M059J (cell line): ENCODE data around the gene IMPACT. TPM values are rescaled to one million over a fixed set of nuclear protein-coding genes. Genes with fewer than 3 reads are reported as not detected.
A peak's percentile ranks its signal among the peaks of the same experiment; 100 is the strongest.

ENCODE experiments used
- DNase-seq: peaks from one replicate; pipeline ENCODE4 v3.0.0-alpha.2; 2012; ENCODE audit warnings: low read depth
- total RNA-seq: library from RNA; depleted of rRNA; stranded (reverse); fragments of >200 nt; shearing (Covaris generic); gene quantifications from 2 replicates; pipeline ENCODE4 v1.2.3, GENCODE V29; 2014; rRNA removed

IMPACT gene
- total RNA-seq, result 16.5 and 24.3 TPM in 2 replicates

DNA sequence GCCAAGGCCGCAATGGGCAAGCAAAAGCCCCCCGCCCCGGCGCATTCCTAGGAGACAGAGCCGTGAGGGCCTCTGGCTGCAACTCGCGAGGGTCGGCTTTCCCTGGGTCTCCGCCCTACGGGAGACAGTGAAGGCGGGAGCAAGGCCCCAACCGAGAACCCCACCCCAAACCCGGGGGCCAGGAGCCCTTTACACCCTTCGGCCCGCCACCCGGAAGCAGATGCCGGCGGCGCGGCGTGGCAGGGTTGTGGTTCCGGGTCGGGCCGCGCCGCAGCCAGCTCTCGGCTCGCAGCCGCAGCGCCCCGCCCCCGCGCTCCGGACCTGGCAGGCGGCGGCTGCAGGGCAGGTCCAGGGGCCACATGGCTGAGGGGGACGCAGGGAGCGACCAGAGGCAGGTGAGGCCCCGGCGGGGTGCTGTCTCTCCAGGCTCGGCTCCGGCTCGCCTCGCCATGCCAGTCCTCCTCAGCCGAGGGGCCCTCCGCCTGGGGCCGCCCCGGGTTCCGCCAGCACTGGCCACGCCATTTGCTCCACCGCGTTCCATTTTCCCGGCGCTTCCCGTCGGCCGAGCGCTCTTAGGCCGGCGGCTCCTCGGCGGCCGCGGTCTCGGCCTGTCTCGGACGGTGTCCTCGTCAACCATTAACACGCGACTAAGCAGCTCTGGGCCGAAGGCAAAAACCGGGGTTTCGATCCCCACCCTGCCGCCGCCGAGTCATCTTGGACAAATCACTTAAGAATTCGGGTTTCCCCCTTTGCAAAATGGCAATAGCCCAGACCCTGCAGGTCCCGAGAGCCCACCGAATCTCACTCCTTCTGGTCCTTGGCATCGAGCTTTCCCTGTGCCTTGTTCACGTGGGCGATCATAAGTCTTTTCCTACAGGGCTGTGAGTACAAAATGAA, at the start of gene IMPACT:
IMPACT (plus strand) TSS at position 273 of the 897 bp plus-strand sequence; CDS start at position 360, 87 bp downstream.
- peak; percentile 82 for DNase-seq

GRCh38 chr18:24378598-24378997, 47.9 kb upstream of the IMPACT start:
- DNase-seq, result no peak

- no peak for DNase-seq
Measured at GRCh38 chr18:24380163-24380747, 46.2 kb upstream of the IMPACT start.

GRCh38 chr18:24381126-24381525, 45.3 kb upstream of the IMPACT start:
- no peak for DNase-seq

- no peak for DNase-seq
Measured at GRCh38 chr18:24386681-24387080, 39.8 kb upstream of the IMPACT start.

DNA sequence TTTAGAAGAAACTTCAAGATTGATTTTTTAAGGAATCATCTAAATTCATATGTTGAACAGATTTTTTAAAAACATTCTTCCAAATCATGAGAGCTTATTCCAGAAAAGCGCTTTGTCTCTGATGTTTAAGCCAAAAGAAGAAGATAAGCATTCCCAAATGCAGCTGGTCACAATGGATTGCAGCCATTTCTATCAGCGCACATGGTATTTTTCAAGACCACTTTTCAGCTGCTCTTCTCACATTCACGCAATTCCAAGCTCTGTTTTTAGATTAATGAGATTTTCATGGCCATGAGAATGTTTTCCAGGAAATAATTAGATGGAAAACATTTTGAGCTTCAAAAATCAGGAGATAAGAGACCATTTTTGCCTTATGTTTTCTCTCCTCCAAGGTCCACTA, 37.5 kb upstream of the IMPACT start:
- DNase-seq, result no peak

DNA sequence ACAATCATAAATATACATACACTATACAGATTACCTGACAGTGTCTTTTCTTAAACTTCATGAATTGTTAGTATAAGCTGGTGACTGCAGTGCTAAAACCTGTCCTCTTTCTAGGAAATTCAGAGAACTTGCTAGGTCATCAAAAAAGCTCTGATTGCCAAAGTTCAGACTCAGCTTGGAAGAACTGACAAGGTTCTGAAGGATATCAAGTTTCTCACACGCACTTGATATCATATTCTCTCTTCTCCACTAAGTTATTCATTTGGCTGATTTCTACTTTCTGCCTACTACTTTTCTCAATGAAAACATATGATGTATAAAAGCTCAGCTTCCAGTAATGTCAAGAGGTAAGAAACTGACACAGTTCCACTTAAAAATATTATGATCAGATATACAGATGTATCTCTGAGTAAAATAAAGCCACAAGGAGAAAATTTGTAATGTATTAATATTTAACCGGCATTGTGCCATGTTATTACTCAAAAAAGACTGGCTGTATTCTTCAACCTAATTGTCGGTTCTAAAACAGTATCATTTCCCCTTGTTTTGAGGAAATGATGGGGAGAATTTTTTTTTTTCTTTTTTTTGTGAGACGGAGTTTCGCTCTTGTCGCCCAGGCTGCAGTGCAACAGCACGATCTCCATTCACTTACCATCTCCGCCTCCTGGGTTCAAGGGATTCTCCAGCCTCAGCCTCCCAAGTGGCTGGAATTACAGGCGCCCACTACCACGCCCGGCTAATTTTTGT, 31.2 kb upstream of the IMPACT start:
- peak; percentile 14 for DNase-seq

GRCh38 chr18:24396082-24396633, 30.3 kb upstream of the IMPACT start:
- DNase-seq, result no peak

DNA sequence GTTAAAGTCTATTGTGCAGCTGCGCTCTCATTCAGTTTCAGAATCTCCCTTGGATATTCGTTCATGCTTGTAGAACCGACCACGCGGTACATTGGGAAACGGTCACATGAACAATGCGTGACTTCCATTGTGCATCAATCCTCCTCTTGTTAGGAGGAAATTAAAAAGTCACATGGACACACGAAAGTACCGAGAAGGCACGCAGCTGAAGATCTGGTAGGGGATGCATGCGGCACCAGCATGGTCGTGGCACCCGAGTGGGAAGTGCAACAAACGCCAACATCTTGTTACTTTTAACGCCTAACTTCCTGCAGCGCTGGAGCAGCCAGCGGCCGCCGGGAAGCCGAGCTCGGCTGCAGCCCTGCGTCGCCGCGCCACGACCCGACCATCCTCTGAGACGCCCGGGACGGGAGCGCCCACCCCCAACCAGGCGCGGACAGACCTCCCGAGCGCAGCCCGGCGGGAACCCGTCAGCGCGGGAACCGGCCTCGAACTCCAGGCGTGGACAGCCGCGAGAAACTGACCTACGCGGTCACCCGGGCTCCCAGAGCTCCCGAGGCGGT, 29.3 kb upstream of the IMPACT start:
- DNase-seq, result peak; percentile 75

DNA sequence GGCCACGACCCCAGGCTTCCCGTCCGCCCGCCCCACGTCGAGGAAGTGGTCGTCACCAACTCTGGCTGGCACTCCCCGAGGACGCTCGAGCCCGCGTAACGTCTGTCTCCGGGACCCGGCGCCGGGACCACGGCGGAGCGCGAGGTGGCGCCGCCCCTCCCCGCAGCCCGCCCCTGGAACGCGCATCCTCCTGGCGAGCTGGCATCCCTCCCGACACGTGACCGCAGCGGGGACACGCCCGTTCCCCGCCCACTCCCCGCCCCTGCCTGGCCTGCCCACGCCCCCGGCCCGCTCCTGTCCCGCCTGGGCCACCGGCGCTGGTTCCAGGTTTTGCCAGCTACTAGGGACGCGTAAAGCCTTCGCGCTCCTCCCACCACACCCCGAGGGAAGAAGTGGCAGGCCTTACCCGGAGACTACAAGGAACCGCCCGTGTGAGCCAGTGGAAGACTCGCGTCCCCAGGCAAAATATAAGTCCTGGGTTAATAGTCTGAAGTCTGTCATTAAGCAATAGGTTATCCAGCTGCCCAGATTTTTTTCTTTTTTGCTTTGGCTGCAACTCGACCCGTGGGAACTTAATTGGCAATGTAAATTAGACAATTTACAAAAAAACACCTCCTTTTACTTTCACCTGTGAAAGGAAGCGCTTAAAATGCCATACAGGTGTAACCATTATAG, 28.6 kb upstream of the IMPACT start, which contains the start of gene OSBPL1A:
OSBPL1A (minus strand) TSS at position 131 of the 675 bp plus-strand sequence. CDS start 20,291 bp downstream, outside the sequence.
- peak; percentile 96 for DNase-seq

DNA sequence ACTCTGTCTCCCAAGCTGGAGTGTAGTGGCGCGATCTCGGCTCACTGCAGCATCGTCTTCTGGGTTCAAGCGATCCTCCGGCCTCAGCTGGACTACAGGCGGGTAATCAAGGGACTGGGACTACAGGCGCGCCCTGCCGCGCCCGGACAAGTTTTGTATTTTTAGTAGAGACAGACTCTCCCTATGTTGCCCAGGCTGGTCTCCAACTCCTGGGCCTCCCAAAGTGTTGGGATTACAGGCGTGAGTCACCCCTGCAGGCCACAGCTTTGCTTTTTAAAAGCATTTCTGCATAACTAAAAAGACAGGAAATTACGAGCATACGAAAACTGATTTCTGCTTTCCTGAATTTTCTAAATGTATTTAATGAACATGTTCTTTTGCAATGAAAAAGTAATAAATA, 27.9 kb upstream of the IMPACT start:
- peak; percentile 83 for DNase-seq

DNA sequence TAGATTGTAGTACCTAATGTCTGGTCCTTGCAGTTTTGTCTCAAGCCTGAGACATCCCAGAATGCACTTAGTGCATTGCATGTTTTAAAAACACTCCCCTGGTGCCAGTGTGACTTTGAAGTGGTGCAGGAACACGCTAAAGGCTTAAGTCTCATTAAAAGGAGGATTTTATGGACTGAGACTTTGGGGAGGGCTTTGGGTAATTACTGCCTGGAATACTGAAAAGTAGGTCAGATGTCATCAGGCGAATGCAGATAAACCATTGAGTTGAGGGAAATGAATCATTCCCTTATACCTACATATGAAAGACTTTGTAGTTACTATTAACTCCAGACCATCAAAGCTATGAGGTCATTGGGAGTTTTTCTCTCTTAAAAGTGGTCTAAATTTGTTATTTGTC, 25.9 kb upstream of the IMPACT start:
- DNase-seq, result peak; percentile 49

GRCh38 chr18:24402209-24402785, 24.2 kb upstream of the IMPACT start:
- DNase-seq, result no peak

DNA sequence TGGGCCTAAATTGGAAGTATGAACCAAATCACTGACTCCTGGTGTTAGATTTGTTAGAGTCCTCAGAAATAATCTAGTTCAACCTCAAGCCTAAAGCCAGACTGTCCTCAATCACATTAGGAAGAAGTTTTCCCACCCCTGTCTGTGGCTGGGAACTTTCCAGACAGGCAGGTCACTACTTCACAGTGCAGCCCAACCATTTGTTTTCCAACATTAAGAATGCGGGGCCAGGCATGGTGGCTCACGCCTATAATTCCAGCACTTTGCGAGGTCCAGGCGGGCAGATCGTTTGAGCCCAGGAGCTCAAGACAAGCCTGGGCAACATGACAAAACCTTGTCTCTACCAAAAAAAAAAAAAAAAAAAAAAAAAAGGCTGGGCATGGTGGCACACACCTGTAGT, 23.4 kb upstream of the IMPACT start:
- DNase-seq, result no peak

- no peak for DNase-seq
Measured at GRCh38 chr18:24404591-24404990, 21.9 kb upstream of the IMPACT start.

GRCh38 chr18:24408496-24408895, 18.0 kb upstream of the IMPACT start:
- no peak for DNase-seq

DNA sequence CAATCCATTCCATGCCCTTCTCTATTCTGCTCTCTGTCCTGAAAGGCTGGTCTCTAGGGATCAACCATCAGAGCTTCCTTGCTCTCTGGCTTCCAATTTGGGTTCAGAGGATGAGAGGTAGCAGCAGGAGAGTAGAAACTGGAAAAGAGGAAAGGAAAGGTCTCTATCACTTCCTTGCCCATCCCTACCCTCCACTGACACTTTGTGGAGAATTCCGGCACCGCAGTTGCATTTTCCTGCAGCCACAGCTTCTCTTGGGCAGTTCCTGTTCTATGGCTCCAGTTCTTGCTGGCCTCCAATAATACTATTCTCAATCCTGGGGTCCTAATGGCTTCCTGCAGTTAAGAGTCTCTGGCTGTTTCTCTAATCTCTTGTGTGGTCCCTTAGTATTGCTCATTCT, 13.3 kb upstream of the IMPACT start:
- peak; percentile 32 for DNase-seq

DNA sequence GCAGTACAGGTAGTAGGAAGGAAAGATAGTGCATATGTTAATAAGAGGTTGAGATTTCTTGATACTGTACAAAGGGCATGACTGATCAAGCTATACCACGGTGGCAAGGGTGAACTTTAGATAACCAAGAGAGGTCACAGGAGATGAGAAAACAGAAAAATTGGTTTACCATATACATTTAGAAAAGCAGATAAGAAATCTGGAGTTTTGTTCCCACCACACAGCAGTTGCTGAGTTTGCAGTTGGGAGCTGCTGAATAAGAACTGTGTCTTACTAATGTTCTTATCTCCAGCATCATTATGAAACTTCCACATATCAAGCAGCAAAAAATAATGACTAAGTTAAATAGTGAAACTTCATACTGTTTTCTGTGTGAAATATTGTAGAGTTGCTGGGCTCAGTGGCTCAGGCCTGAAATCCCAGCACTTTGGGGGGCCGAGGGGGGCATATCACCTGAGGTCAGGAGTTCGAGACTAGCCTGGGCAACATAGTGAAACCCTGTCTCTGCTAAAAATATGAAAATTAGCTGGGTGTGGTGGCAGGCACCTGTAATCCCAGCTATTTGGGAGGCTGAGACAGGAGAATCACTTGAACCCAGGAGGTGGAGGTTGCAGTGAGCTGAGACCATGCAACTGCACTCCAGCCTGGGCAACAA, 12.0 kb upstream of the IMPACT start:
- no peak for DNase-seq

DNA sequence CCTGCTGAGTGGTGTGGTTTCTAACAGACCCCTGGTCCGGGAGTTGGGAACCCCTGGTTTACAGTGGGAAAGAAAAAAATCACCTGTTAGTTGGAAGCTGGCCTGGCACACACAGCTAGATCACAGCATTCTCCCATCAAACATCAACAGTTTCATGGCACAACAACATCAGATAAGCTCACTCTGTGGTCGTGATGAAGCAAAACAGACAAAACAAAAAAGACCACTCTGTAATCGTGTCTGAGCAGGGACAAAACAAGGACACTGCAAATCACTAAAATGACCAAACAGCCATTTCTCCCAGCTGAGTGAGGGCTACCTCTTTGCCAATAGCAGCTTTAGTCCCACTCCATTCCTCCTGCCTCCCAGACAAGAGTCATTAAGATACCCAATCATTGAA, 9.0 kb upstream of the IMPACT start:
- DNase-seq, result no peak

DNA sequence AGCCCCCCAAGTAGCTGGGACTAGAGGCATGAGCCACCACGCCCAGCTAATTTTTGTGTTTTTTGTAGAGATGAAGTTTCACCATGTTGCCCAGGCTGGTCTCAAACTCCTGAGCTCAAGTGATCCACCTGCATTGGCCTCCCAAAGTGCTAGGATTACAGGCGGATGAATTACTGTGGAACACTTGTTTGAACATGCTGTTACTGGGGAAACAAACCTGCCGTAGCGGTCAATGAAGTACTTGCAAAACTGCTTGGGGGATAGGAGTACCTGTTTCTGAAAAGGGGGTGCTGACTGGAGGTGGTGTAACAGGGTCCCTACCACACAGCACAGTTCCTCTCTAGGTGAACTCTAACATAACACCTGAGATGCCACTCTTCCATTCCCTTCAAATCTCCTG, 5.9 kb upstream of the IMPACT start:
- no peak for DNase-seq
